Endothelial cell of umbilical vein (primary cell): ENCODE results near the gene PERCC1. TPM values are rescaled to one million over a fixed set of nuclear protein-coding genes. Genes with fewer than 3 reads are reported as not detected.
"Not testable (repeated sequence)": the region's sequence is repeated elsewhere in the genome, so short reads cannot be mapped to it uniquely, and the experiment has no call there.

Experiments used
- BruUV-seq: library from RNA; stranded (reverse); fragments of 400-500 nt; replicated peaks from 2 replicates; lab custom pipeline; 2021; lab: Mats Ljungman, UMichigan
- CTCF ChIA-PET: fragments of 300-600, 350-600 bp; sonication (Branson Sonifier 250); formaldehyde crosslinking; loops from one replicate; lab custom pipeline; 2021; ENCODE audit warnings: antibody characterized with exemption, inconsistent platforms; lab: Charles Lee
- POLR2A ChIA-PET: fragments of 300-600, 350-600 bp; sonication (Branson Sonifier 250); formaldehyde crosslinking; loops from one replicate; lab custom pipeline; 2021; ENCODE audit warnings: antibody characterized with exemption, inconsistent platforms; lab: Charles Lee
- DNase-seq: peaks from one replicate; pipeline ENCODE4 v3.0.0-alpha.2; 2011; ENCODE audit warnings: low read depth, low spot score
- FAIRE-seq: peaks from 2 replicates; lab custom pipeline; 2011; peaks lifted over from hg19 to GRCh38; lab: Jason Lieb, UNC
- H2AFZ ChIP-seq: 2 replicates; pipeline ENCODE4 v1.6.0; 2012; ENCODE audit warnings: low read depth, low read length, control low read depth, inconsistent platforms
- H3K27ac ChIP-seq: 2 replicates; pipeline ENCODE4 v1.5.1; 2011; ENCODE audit warnings: low read depth, mild to moderate bottlenecking, control low read depth, low read length, moderate library complexity; ENCODE audit not compliant: insufficient read depth
- H3K27me3 ChIP-seq, 2 experiments: 2 replicates each; pipeline versions ENCODE4 v1.6.0 to v1.6.1; 2011; ENCODE audit warnings: low read length in 2 of 2, mixed read lengths in 1 of 2; ENCODE audit not compliant: control insufficient read depth in 2 of 2, insufficient read depth in 2 of 2
- H3K36me3 ChIP-seq, 2 experiments: 2 replicates in 1 of 2; 3 replicates in 1 of 2; pipeline ENCODE4 v1.5.1; 2011; ENCODE audit warnings: low read length in 2 of 2, mild to moderate bottlenecking in 1 of 2, moderate library complexity in 1 of 2; ENCODE audit not compliant: control insufficient read depth in 2 of 2, insufficient read depth in 2 of 2; ENCODE audit errors: extremely low read depth in 1 of 2
- H3K4me1 ChIP-seq: 3 replicates; pipeline ENCODE4 v1.5.1; 2011; ENCODE audit warnings: mild to moderate bottlenecking, low read length; ENCODE audit not compliant: control insufficient read depth, insufficient read depth; ENCODE audit errors: extremely low read depth
- H3K4me2 ChIP-seq: 2 replicates; pipeline ENCODE4 v1.6.1; 2011; ENCODE audit warnings: low read length, control low read depth, mixed read lengths; ENCODE audit not compliant: insufficient read depth
- H3K4me3 ChIP-seq, 3 experiments: fragments of 200-600 bp in 1 of 3; sonication (generic), shearing (Covaris generic) in 1 of 3; replicated peaks in 1 of 3; 2 replicates each; pipeline ENCODE4 v1.5.1; 2011 to 2016; ENCODE audit warnings: control low read depth in 3 of 3, low read length in 3 of 3, mild to moderate bottlenecking in 2 of 3, inconsistent platforms in 1 of 3, low read depth in 1 of 3, moderate library complexity in 1 of 3; ENCODE audit not compliant: insufficient read depth in 1 of 3
- H3K79me2 ChIP-seq: 2 replicates; pipeline ENCODE4 v1.6.0; 2012; ENCODE audit warnings: low read length, inconsistent platforms; ENCODE audit not compliant: control insufficient read depth, insufficient read depth
- H3K9ac ChIP-seq: replicated peaks from 2 replicates; pipeline ENCODE3; 2011; ENCODE audit warnings: low read length, control low read depth; ENCODE audit not compliant: insufficient read depth; ENCODE audit errors: extremely low read depth
- H3K9me1 ChIP-seq: replicated peaks from 3 replicates; pipeline ENCODE4 v1.6.0; 2011; ENCODE audit warnings: mild to moderate bottlenecking, low read length; ENCODE audit not compliant: control insufficient read depth, insufficient read depth; ENCODE audit errors: extremely low read depth
- H3K9me3 ChIP-seq: replicated peaks from 2 replicates; pipeline ENCODE4 v1.5.1; 2012; ENCODE audit warnings: low read length, inconsistent platforms; ENCODE audit not compliant: control insufficient read depth, insufficient read depth
- H4K20me1 ChIP-seq: replicated peaks from 2 replicates; pipeline ENCODE3; 2011; ENCODE audit warnings: mild to moderate bottlenecking, low read length; ENCODE audit not compliant: control insufficient read depth, insufficient read depth; ENCODE audit errors: extremely low read depth
- CTCF ChIP-seq, 2 donors: IDR thresholded peaks; 1 replicate in 1 of 2; 2 replicates in 1 of 2; pipeline ENCODE4 v1.5.1; 2011; ENCODE audit warnings: low read length in 2 of 2, mild to moderate bottlenecking in 2 of 2, moderate library complexity in 2 of 2, control low read depth in 1 of 2, inconsistent platforms in 1 of 2, low read depth in 1 of 2; ENCODE audit not compliant: insufficient read depth in 1 of 2; ENCODE audit errors: extremely low read depth in 1 of 2
- EZH2 ChIP-seq: IDR thresholded peaks from 2 replicates; pipeline ENCODE4 v1.6.1; 2012; ENCODE audit warnings: borderline replicate concordance, low read depth, mild to moderate bottlenecking, moderate library complexity, low read length, inconsistent platforms; ENCODE audit not compliant: severe bottlenecking
- FOS ChIP-seq: IDR thresholded peaks from 2 replicates; pipeline ENCODE4 v1.6.1; 2011; ENCODE audit warnings: mild to moderate bottlenecking, low read length, moderate library complexity, borderline replicate concordance; ENCODE audit not compliant: insufficient read depth
- GATA2 ChIP-seq: IDR thresholded peaks from 2 replicates; pipeline ENCODE4 v1.7.0; 2011; ENCODE audit warnings: low read depth, mild to moderate bottlenecking, moderate library complexity, mixed read lengths, low read length; ENCODE audit not compliant: insufficient read length, insufficient read depth
- MAX ChIP-seq: IDR thresholded peaks from 2 replicates; pipeline ENCODE4 v1.6.1; 2011; ENCODE audit not compliant: insufficient read depth, insufficient read length
- dilution Hi-C: fragments of 300-500 bp; cut with MboI; formaldehyde crosslinking; loops from one replicate; pipeline ENCODE4 v1.15.0; 2019; ENCODE audit warnings: low sequenced_read_pairs; ENCODE audit not compliant: extremely low pct_ligation_motif_present
- intact Hi-C: fragments of 100-400 bp; cut with micrococcal nuclease; formaldehyde crosslinking; loops from one replicate; pipeline ENCODE4 v1.10.0; 2022
- polyA plus RNA-seq, 4 experiments: library from polyadenylated mRNA; depleted of rRNA in 3 of 4; stranded (reverse) in 3 of 4; unstranded in 1 of 4; fragments of >200 nt; gene quantifications; 2 replicates each; pipeline versions ENCODE4 v1.2.1 to v1.2.3, GENCODE V29; 2011 to 2012; ENCODE audit warnings: missing spikeins in 1 of 4
- total RNA-seq: library from RNA; stranded (reverse); gene quantifications from 2 replicates; pipeline ENCODE4 v1.2.3, GENCODE V29; 2021

PERCC1 gene
- total and polyA plus RNA-seq, 2 donors (not counting 3 experiments of a cell fraction or from before 2014, with no cell fraction given) = not detected

GRCh38 chr16:1477033-1477432 lies 46.2 kb downstream of the PERCC1 start:
- TF ChIP-seq FOS = no peak
- no peak for TF ChIP-seq GATA2
- TF ChIP-seq EZH2 = no peak
- no peak for TF ChIP-seq CTCF (IDR thresholded peaks at IDR 0.05; ENCODE audit: extremely low read depth in 1 of 2, insufficient read depth in 1 of 2, low read depth in 1 of 2, low read length in 2 of 2)
- TF ChIP-seq MAX = no peak

GRCh38 chr16:1478937-1479336 lies 48.1 kb downstream of the PERCC1 start:
- H2AFZ ChIP-seq, CTCF ChIA-PET, H3K9me3 ChIP-seq, H3K4me1 ChIP-seq, H3K9ac ChIP-seq, H3K36me3 ChIP-seq, H3K4me3 ChIP-seq, H4K20me1 ChIP-seq, POLR2A ChIA-PET, BruUV-seq, DNase-seq, H3K4me2 ChIP-seq, H3K79me2 ChIP-seq, dilution Hi-C loops, intact Hi-C loops, H3K9me1 ChIP-seq, FAIRE-seq, H3K27ac ChIP-seq, H3K27me3 ChIP-seq: not testable (repeated sequence)

More at GRCh38 chr16:1477033-1477432, 46.2 kb downstream of the PERCC1 start:
- FAIRE-seq (no peak), DNase-seq (no peak)
- no peak overlapping the region for H3K27ac ChIP-seq
- H3K4me1 ChIP-seq = peaks cover 5% of the 10 kb centered on the region
- dilution Hi-C loops (no loop called here), intact Hi-C loops (no loop called here)
- peaks cover 10% of the 10 kb centered on the region for H3K79me2 ChIP-seq
- no peak overlapping the region for H3K4me3 ChIP-seq
- no TSS peak for BruUV-seq
- CTCF ChIA-PET = no interaction called here
- H3K9ac ChIP-seq = no peak overlapping the region
- H3K4me2 ChIP-seq = no peak overlapping the region
- H4K20me1 ChIP-seq = no peaks in the 10 kb centered on the region
- H3K9me1 ChIP-seq = no peaks in the 10 kb centered on the region
- H3K27me3 ChIP-seq = no peaks in the 10 kb centered on the region
- H3K36me3 ChIP-seq = no peaks in the 10 kb centered on the region
- H3K9me3 ChIP-seq = no peaks in the 10 kb centered on the region
- POLR2A ChIA-PET = no interaction called here
- H2AFZ ChIP-seq = no peak overlapping the region
